ENCODE results near the gene NDUFB3.

The NDUFB3 gene

GRCh38 chr2:201128933-201129505, 57.2 kb downstream of the NDUFB3 start:
- DNase-seq (ENCODE audit: low read depth), result no peak

GRCh38 chr2:201130524-201131186, 58.9 kb downstream of the NDUFB3 start:
- DNase-seq (ENCODE audit: low read depth), result no peak

- no peak for DNase-seq (ENCODE audit: low read depth)
Measured at GRCh38 chr2:201132518-201132917, 60.7 kb downstream of the NDUFB3 start.
